Thyroid gland (tissue), 4 donors: Measurements from ENCODE around the gene RPGRIP1L. TPM values are rescaled to one million over a fixed set of nuclear protein-coding genes. Genes with fewer than 3 reads are reported as not detected.

Experiments used
- DNase-seq, 2 donors: peaks; one replicate each; pipeline ENCODE4 v3.0.0-alpha.2; 2019
- H3K27ac ChIP-seq, 3 donors: fragments of 200-600 bp; sonication (generic); 1 replicate in 2 of 3; 2 replicates in 1 of 3; pipeline ENCODE4 v1.5.1; 2016 to 2019; ENCODE audit warnings: mild to moderate bottlenecking in 1 of 3, moderate library complexity in 1 of 3
- H3K27me3 ChIP-seq: fragments of 200-600 bp; sonication (generic); one replicate; pipeline ENCODE4 v1.5.1; 2019
- H3K36me3 ChIP-seq, 2 donors: fragments of 200-600 bp; sonication (generic); one replicate each; pipeline ENCODE4 v1.5.1; 2016 to 2019
- H3K4me1 ChIP-seq, 2 donors: fragments of 200-600 bp; sonication (generic); one replicate each; pipeline ENCODE4 v1.5.1; 2017 to 2019
- H3K4me3 ChIP-seq, 3 donors: fragments of 200-600 bp; sonication (generic); replicated peaks in 1 of 3; 1 replicate in 2 of 3; 2 replicates in 1 of 3; pipeline ENCODE4 v1.5.1; 2016; ENCODE audit warnings: mild to moderate bottlenecking in 1 of 3
- H3K9me3 ChIP-seq: fragments of 200-600 bp; sonication (generic); one replicate; pipeline ENCODE4 v1.5.1; 2017
- CTCF ChIP-seq, 6 experiments: fragments of 200-600 bp in 3 of 6; fragments of 450-650 bp in 3 of 6; sonication (generic) in 3 of 6; IDR thresholded peaks; one replicate each; pipeline ENCODE4 v1.5.1; 2016 to 2019; ENCODE audit warnings: antibody characterized with exemption in 6 of 6, mild to moderate bottlenecking in 2 of 6, inconsistent platforms in 1 of 6, moderate library complexity in 1 of 6
- POLR2A ChIP-seq, 2 donors: fragments of 450-650 bp; IDR thresholded peaks; one replicate each; pipeline ENCODE4 v1.6.1; 2017; ENCODE audit warnings: antibody characterized with exemption in 2 of 2, mild to moderate bottlenecking in 2 of 2, moderate library complexity in 1 of 2
- WGBS, 2 donors: methylation state at CpG; one replicate each; pipeline ENCODE4 v1.1.5; 2017; 5-methylcytosine and 5-hydroxymethylcytosine counted together
- intact Hi-C: fragments of 100-400 bp; cut with DNase I; formaldehyde crosslinking; loops from one replicate; pipeline ENCODE4 v1.15.1; 2023
- total RNA-seq, 4 donors: library from RNA; depleted of rRNA; stranded (reverse); fragments of >200 nt; gene quantifications; one replicate each; pipeline ENCODE4 v1.2.3, GENCODE V29; 2016

The RPGRIP1L gene
- total RNA-seq, 4 donors from 2014 or later: 7.3 to 14.5 (median 11.0) TPM

GRCh38 chr16:53563426-53563825, 140.2 kb downstream of the RPGRIP1L start:
- TF ChIP-seq POLR2A (IDR thresholded peaks at IDR 0.05) (no peak), CTCF (IDR thresholded peaks at IDR 0.05) (no peak)
- intact Hi-C loops: no loop called here
- no peaks in the 10 kb centered on the region for H3K4me1 ChIP-seq
- H3K27me3 ChIP-seq: no peaks in the 10 kb centered on the region
- 80 to 82% methylated on average over 4 of the region's 4 CpGs for WGBS, 2 donors
- no peaks in the 10 kb centered on the region for H3K9me3 ChIP-seq
- no peak overlapping the region for H3K27ac ChIP-seq
- H3K4me3 ChIP-seq: no peak overlapping the region
- no peak for DNase-seq
- H3K36me3 ChIP-seq: no peaks in the 10 kb centered on the region

GRCh38 chr16:53561101-53561888, 142.4 kb downstream of the RPGRIP1L start:
- no peaks in the 10 kb centered on the region for H3K27me3 ChIP-seq
- no peak for DNase-seq
- 84 to 87% methylated on average over 5 of the region's 5 CpGs for WGBS, 2 donors
- TF ChIP-seq POLR2A (IDR thresholded peaks at IDR 0.05) (no peak), CTCF (IDR thresholded peaks at IDR 0.05) (no peak)
- H3K36me3 ChIP-seq: no peaks in the 10 kb centered on the region
- H3K4me1 ChIP-seq: no peaks in the 10 kb centered on the region
- no peak overlapping the region for H3K27ac ChIP-seq
- H3K9me3 ChIP-seq: no peaks in the 10 kb centered on the region
- no peak overlapping the region for H3K4me3 ChIP-seq
- intact Hi-C loops: no loop called here

- H3K4me3 ChIP-seq: no peak overlapping the region
- H3K27ac ChIP-seq: no peak overlapping the region
- 64 to 71% methylated on average over 5 of the region's 5 CpGs for WGBS, 2 donors
- no peaks in the 10 kb centered on the region for H3K9me3 ChIP-seq
- no peak for DNase-seq
- H3K4me1 ChIP-seq: no peaks in the 10 kb centered on the region
- no peaks in the 10 kb centered on the region for H3K27me3 ChIP-seq
- TF ChIP-seq CTCF (IDR thresholded peaks at IDR 0.05) (no peak), POLR2A (IDR thresholded peaks at IDR 0.05) (no peak)
- intact Hi-C loops: no loop called here
- no peaks in the 10 kb centered on the region for H3K36me3 ChIP-seq
Measured at GRCh38 chr16:53559270-53559951, 144.2 kb downstream of the RPGRIP1L start.

- DNase-seq: no peak
- intact Hi-C loops: no loop called here
- no peaks in the 10 kb centered on the region for H3K9me3 ChIP-seq
- no peak overlapping the region for H3K4me3 ChIP-seq
- H3K27ac ChIP-seq: no peak overlapping the region
- H3K4me1 ChIP-seq: no peaks in the 10 kb centered on the region
- no peaks in the 10 kb centered on the region for H3K27me3 ChIP-seq
- WGBS, 2 donors: 74 to 90% methylated on average over 5 of the region's 5 CpGs
- no peaks in the 10 kb centered on the region for H3K36me3 ChIP-seq
- TF ChIP-seq POLR2A (IDR thresholded peaks at IDR 0.05): no peak
- TF ChIP-seq CTCF (IDR thresholded peaks at IDR 0.05): no peak
Measured at GRCh38 chr16:53558710-53559109, 144.9 kb downstream of the RPGRIP1L start.

- TF ChIP-seq CTCF (IDR thresholded peaks at IDR 0.05): no peak
- TF ChIP-seq POLR2A (IDR thresholded peaks at IDR 0.05): no peak
- no peaks in the 10 kb centered on the region for H3K27me3 ChIP-seq
- DNase-seq: no peak
- intact Hi-C loops: no loop called here
- no peak overlapping the region for H3K27ac ChIP-seq
- H3K4me1 ChIP-seq: no peaks in the 10 kb centered on the region
- H3K36me3 ChIP-seq: no peaks in the 10 kb centered on the region
- no peaks in the 10 kb centered on the region for H3K9me3 ChIP-seq
- no peak overlapping the region for H3K4me3 ChIP-seq
- 82 to 87% methylated on average over 8 of the region's 8 CpGs for WGBS, 2 donors
Measured at GRCh38 chr16:53556521-53556920, 147.1 kb downstream of the RPGRIP1L start.
